Glutamatergic neuron (in vitro differentiated cells): Measurements from ENCODE around the gene KRAS. TPM values are rescaled to one million over a fixed set of nuclear protein-coding genes. Genes with fewer than 3 reads are reported as not detected.

Experiments
- DNase-seq: peaks from one replicate; pipeline ENCODE4 v3.0.0; 2022
- H3K27ac Mint-ChIP-seq: one replicate; pipeline ENCODE4 v1.8.0; 2020; ENCODE audit warnings: mild to moderate bottlenecking, mixed read lengths, inconsistent platforms; ENCODE audit not compliant: unreplicated experiment
- H3K27me3 Mint-ChIP-seq: one replicate; pipeline ENCODE4 v1.8.0; 2020; ENCODE audit warnings: mild to moderate bottlenecking, moderate library complexity, mixed read lengths, inconsistent platforms; ENCODE audit not compliant: unreplicated experiment
- H3K36me3 Mint-ChIP-seq: one replicate; pipeline ENCODE4 v1.8.0; 2020; ENCODE audit warnings: mild to moderate bottlenecking, mixed read lengths, inconsistent platforms; ENCODE audit not compliant: unreplicated experiment
- H3K4me1 Mint-ChIP-seq: one replicate; pipeline ENCODE4 v1.8.0; 2020; ENCODE audit warnings: mild to moderate bottlenecking, low read depth, mixed read lengths, inconsistent platforms; ENCODE audit not compliant: unreplicated experiment
- H3K4me3 Mint-ChIP-seq: one replicate; pipeline ENCODE4 v1.8.0; 2020; ENCODE audit warnings: mild to moderate bottlenecking, mixed read lengths, inconsistent platforms; ENCODE audit not compliant: unreplicated experiment
- H3K9me3 Mint-ChIP-seq: one replicate; pipeline ENCODE4 v1.8.0; 2020; ENCODE audit warnings: mild to moderate bottlenecking, moderate library complexity, mixed read lengths, inconsistent platforms; ENCODE audit not compliant: unreplicated experiment
- CTCF ChIP-seq: fragments of 200-600 bp; sonication (generic); IDR thresholded peaks from one replicate; pipeline ENCODE4 v1.5.0; 2021; ENCODE audit not compliant: partially characterized antibody, unreplicated experiment
- total RNA-seq: library from RNA; stranded (reverse); fragmentation: NEBNext Ultra II Directional; extraction: Animal tissue kit (Norgen Biotek cat#: 25700); gene quantifications from one replicate; pipeline ENCODE4 v1.2.1, GENCODE V29; 2021; ENCODE audit not compliant: unreplicated experiment

The KRAS gene
- total RNA-seq, 1 donor from 2014 or later = 42.6 TPM

- no peak for TF ChIP-seq CTCF
- DNase-seq = no peak
- Mint-ChIP-seq H3K27me3 (no peaks in the 10 kb centered on the region), H3K9me3 (no peaks in the 10 kb centered on the region), H3K36me3 (no peaks in the 10 kb centered on the region), H3K4me1 (no peaks in the 10 kb centered on the region), H3K27ac (peak overlapping the region; percentile 5), H3K4me3 (no peak overlapping the region)
These were observed 36.9 kb upstream of the KRAS start for GRCh38 chr12:25287610-25288009.

- no peaks in the 10 kb centered on the region for H3K4me1 Mint-ChIP-seq
- no peaks in the 10 kb centered on the region for H3K27me3 Mint-ChIP-seq
- H3K9me3 Mint-ChIP-seq = no peaks in the 10 kb centered on the region
- no peak for TF ChIP-seq CTCF
- H3K27ac Mint-ChIP-seq = no peak overlapping the region
- no peaks in the 10 kb centered on the region for H3K36me3 Mint-ChIP-seq
- H3K4me3 Mint-ChIP-seq = no peak overlapping the region
- no peak for DNase-seq
These were observed 36.1 kb upstream of the KRAS start for GRCh38 chr12:25286837-25287236.

GRCh38 chr12:25284024-25284423, 33.3 kb upstream of the KRAS start:
- no peak for TF ChIP-seq CTCF
- no peak for DNase-seq
- H3K27ac Mint-ChIP-seq = no peak overlapping the region
- no peak overlapping the region for H3K4me3 Mint-ChIP-seq
- no peaks in the 10 kb centered on the region for H3K36me3 Mint-ChIP-seq
- no peaks in the 10 kb centered on the region for H3K27me3 Mint-ChIP-seq
- H3K4me1 Mint-ChIP-seq = no peaks in the 10 kb centered on the region
- no peaks in the 10 kb centered on the region for H3K9me3 Mint-ChIP-seq

GRCh38 chr12:25283006-25283405, 32.3 kb upstream of the KRAS start:
- no peak for DNase-seq
- H3K4me1 Mint-ChIP-seq = no peaks in the 10 kb centered on the region
- TF ChIP-seq CTCF = no peak
- H3K9me3 Mint-ChIP-seq = no peaks in the 10 kb centered on the region
- H3K27ac Mint-ChIP-seq = no peak overlapping the region
- no peaks in the 10 kb centered on the region for H3K27me3 Mint-ChIP-seq
- no peak overlapping the region for H3K4me3 Mint-ChIP-seq
- H3K36me3 Mint-ChIP-seq = no peaks in the 10 kb centered on the region

GRCh38 chr12:25280082-25280481, 29.4 kb upstream of the KRAS start:
- no peak for DNase-seq
- H3K4me1 Mint-ChIP-seq = no peaks in the 10 kb centered on the region
- no peaks in the 10 kb centered on the region for H3K27me3 Mint-ChIP-seq
- H3K9me3 Mint-ChIP-seq = peaks cover 2% of the 10 kb centered on the region
- no peak for TF ChIP-seq CTCF
- no peak overlapping the region for H3K27ac Mint-ChIP-seq
- no peak overlapping the region for H3K4me3 Mint-ChIP-seq
- H3K36me3 Mint-ChIP-seq = no peaks in the 10 kb centered on the region
